ENCODE data around the gene LGI2.

GRCh38 chr4:25007598-25007997, 23.1 kb downstream of the LGI2 start:
- TF ChIP-seq CTCF (IDR thresholded peaks at IDR 0.05) (no peak), POLR2AphosphoS5 (IDR thresholded peaks at IDR 0.05) (peak in 1 of 2 donors; percentile 8), EP300 (IDR thresholded peaks at IDR 0.05) (no peak)

Measured in esophagus muscularis mucosa (tissue), 4 donors.